Choroid plexus epithelial cell (primary cell): ENCODE measurements around the gene USP21.
"Not testable (repeated sequence)": the region's sequence is repeated elsewhere in the genome, so short reads cannot be mapped to it uniquely, and the experiment has no call there.

Experiments used
- DNase-seq: peaks from one replicate; pipeline ENCODE4 v3.0.0-alpha.2; 2010; ENCODE audit warnings: low read depth
- H3K4me3 ChIP-seq: 2 replicates; pipeline ENCODE4 v1.5.1; 2011; ENCODE audit warnings: low read depth, mild to moderate bottlenecking, control low read depth, low read length, moderate library complexity
- CTCF ChIP-seq: conservative IDR thresholded peaks from 2 replicates; pipeline ENCODE4 v1.5.1; 2011; ENCODE audit warnings: low read depth, mild to moderate bottlenecking, control low read depth, inconsistent platforms, low read length, moderate library complexity

USP21 gene

GRCh38 chr1:161159087-161159912 lies at the start of gene USP21:
TSS of gene USP21 (plus strand) at chr1:161159500. CDS start at chr1:161160641, 1,141 bp downstream.
- peak; percentile 92 for DNase-seq
- TF ChIP-seq CTCF: peak; percentile 53
- peak within 1 kb of the TSS; percentile 95 for H3K4me3 ChIP-seq

GRCh38 chr1:161111117-161111516 lies 48.2 kb upstream of the USP21 start:
- no peak overlapping the region for H3K4me3 ChIP-seq

GRCh38 chr1:161111527-161111926 lies 47.8 kb upstream of the USP21 start:
- DNase-seq: no peak
- H3K4me3 ChIP-seq: no peak overlapping the region
- no peak for TF ChIP-seq CTCF

More at GRCh38 chr1:161111117-161111516, 48.2 kb upstream of the USP21 start:
- TF ChIP-seq CTCF: no peak
- no peak for DNase-seq

GRCh38 chr1:161113915-161114314 lies 45.4 kb upstream of the USP21 start:
- H3K4me3 ChIP-seq: no peak overlapping the region
- DNase-seq: no peak
- no peak for TF ChIP-seq CTCF

- no peak for TF ChIP-seq CTCF
- no peak overlapping the region for H3K4me3 ChIP-seq
- no peak for DNase-seq
These were observed 44.7 kb upstream of the USP21 start for GRCh38 chr1:161114556-161114955.

GRCh38 chr1:161115132-161115711 lies 44.1 kb upstream of the USP21 start:
- TF ChIP-seq CTCF: no peak
- DNase-seq: peak; percentile 97
- no peak overlapping the region for H3K4me3 ChIP-seq

GRCh38 chr1:161115961-161116360 lies 43.3 kb upstream of the USP21 start:
- H3K4me3 ChIP-seq, DNase-seq: not testable (repeated sequence)
